Measurements from ENCODE around the gene MARCHF10.
"Not testable (repeated sequence)": the region's sequence is repeated elsewhere in the genome, so short reads cannot be mapped to it uniquely, and the experiment has no call there.

MARCHF10 gene
- 0.09 to 1.6 (median 0.19) reads per million in 3 donors for total RNA-seq

- no peak for DNase-seq
- Histone ChIP-seq H3K4me3 (ENCODE audit: insufficient read depth, low read depth, low read length, poor library complexity, severe bottlenecking) (no peak within 1 kb of the TSS), H3K9me3 (ENCODE audit: control insufficient read depth, low read length) (no peaks in the 10 kb centered on the region), H3K27me3 (replicated peaks; ENCODE audit: control insufficient read depth, insufficient read depth, low read length, poor library complexity, severe bottlenecking) (no peaks in the 10 kb centered on the region), H3K4me1 (ENCODE audit: control insufficient read depth, insufficient read depth, low read length, poor library complexity, severe bottlenecking) (no peaks in the 10 kb centered on the region), H3K36me3 (ENCODE audit: control insufficient read depth, insufficient read depth, low read length) (no peaks in the 10 kb centered on the region), H3K27ac (ENCODE audit: insufficient read depth, low read length, poor library complexity, severe bottlenecking) (no peak within 1 kb of the TSS)
Measured at GRCh38 chr17:62807812-62808575, at the start of gene MARCHF10. MARCHF10 (minus strand) TSS chr17:62808314; CDS start chr17:62801735, 6,579 bp downstream.

GRCh38 chr17:62857526-62857925 is 49.4 kb upstream of the MARCHF10 start:
- no peaks in the 10 kb centered on the region for H3K4me1 ChIP-seq (ENCODE audit: control insufficient read depth, insufficient read depth, low read length, poor library complexity, severe bottlenecking)
- H3K4me3 ChIP-seq (ENCODE audit: insufficient read depth, low read depth, low read length, poor library complexity, severe bottlenecking), result no peak overlapping the region
- no peak overlapping the region for H3K27ac ChIP-seq (ENCODE audit: insufficient read depth, low read length, poor library complexity, severe bottlenecking)
- no peak for DNase-seq
- no peaks in the 10 kb centered on the region for H3K9me3 ChIP-seq (ENCODE audit: control insufficient read depth, low read length)
- no peaks in the 10 kb centered on the region for H3K27me3 ChIP-seq (replicated peaks; ENCODE audit: control insufficient read depth, insufficient read depth, low read length, poor library complexity, severe bottlenecking)
- no peaks in the 10 kb centered on the region for H3K36me3 ChIP-seq (ENCODE audit: control insufficient read depth, insufficient read depth, low read length)

GRCh38 chr17:62856594-62856993 is 48.5 kb upstream of the MARCHF10 start:
- Histone ChIP-seq H3K4me1 (ENCODE audit: control insufficient read depth, insufficient read depth, low read length, poor library complexity, severe bottlenecking) (no peaks in the 10 kb centered on the region), H3K9me3 (ENCODE audit: control insufficient read depth, low read length) (no peaks in the 10 kb centered on the region), H3K36me3 (ENCODE audit: control insufficient read depth, insufficient read depth, low read length) (no peaks in the 10 kb centered on the region), H3K4me3 (ENCODE audit: insufficient read depth, low read depth, low read length, poor library complexity, severe bottlenecking) (no peak overlapping the region), H3K27me3 (replicated peaks; ENCODE audit: control insufficient read depth, insufficient read depth, low read length, poor library complexity, severe bottlenecking) (no peaks in the 10 kb centered on the region), H3K27ac (ENCODE audit: insufficient read depth, low read length, poor library complexity, severe bottlenecking) (no peak overlapping the region)
- DNase-seq, result no peak

GRCh38 chr17:62855156-62855555 is 47.0 kb upstream of the MARCHF10 start:
- no peak overlapping the region for H3K27ac ChIP-seq (ENCODE audit: insufficient read depth, low read length, poor library complexity, severe bottlenecking)
- no peak for DNase-seq
- H3K4me1 ChIP-seq (ENCODE audit: control insufficient read depth, insufficient read depth, low read length, poor library complexity, severe bottlenecking), result no peaks in the 10 kb centered on the region
- no peaks in the 10 kb centered on the region for H3K36me3 ChIP-seq (ENCODE audit: control insufficient read depth, insufficient read depth, low read length)
- H3K9me3 ChIP-seq (ENCODE audit: control insufficient read depth, low read length), result no peaks in the 10 kb centered on the region
- no peak overlapping the region for H3K4me3 ChIP-seq (ENCODE audit: insufficient read depth, low read depth, low read length, poor library complexity, severe bottlenecking)
- H3K27me3 ChIP-seq (replicated peaks; ENCODE audit: control insufficient read depth, insufficient read depth, low read length, poor library complexity, severe bottlenecking), result no peaks in the 10 kb centered on the region

GRCh38 chr17:62854098-62854680 is 46.1 kb upstream of the MARCHF10 start:
- no peaks in the 10 kb centered on the region for H3K36me3 ChIP-seq (ENCODE audit: control insufficient read depth, insufficient read depth, low read length)
- H3K4me1 ChIP-seq (ENCODE audit: control insufficient read depth, insufficient read depth, low read length, poor library complexity, severe bottlenecking), result no peaks in the 10 kb centered on the region
- H3K4me3 ChIP-seq (ENCODE audit: insufficient read depth, low read depth, low read length, poor library complexity, severe bottlenecking), result no peak overlapping the region
- no peak for DNase-seq
- H3K27ac ChIP-seq (ENCODE audit: insufficient read depth, low read length, poor library complexity, severe bottlenecking), result no peak overlapping the region
- H3K27me3 ChIP-seq (replicated peaks; ENCODE audit: control insufficient read depth, insufficient read depth, low read length, poor library complexity, severe bottlenecking), result no peaks in the 10 kb centered on the region
- H3K9me3 ChIP-seq (ENCODE audit: control insufficient read depth, low read length), result no peaks in the 10 kb centered on the region

GRCh38 chr17:62852195-62852594 is 44.1 kb upstream of the MARCHF10 start:
- no peak overlapping the region for H3K27ac ChIP-seq (ENCODE audit: insufficient read depth, low read length, poor library complexity, severe bottlenecking)

GRCh38 chr17:62849591-62850415 is 41.7 kb upstream of the MARCHF10 start:
- not testable (repeated sequence) for H3K36me3 ChIP-seq (ENCODE audit: control insufficient read depth, insufficient read depth, low read length); DNase-seq; H3K9me3 ChIP-seq (ENCODE audit: control insufficient read depth, low read length); H3K4me3 ChIP-seq (ENCODE audit: insufficient read depth, low read depth, low read length, poor library complexity, severe bottlenecking); H3K4me1 ChIP-seq (ENCODE audit: control insufficient read depth, insufficient read depth, low read length, poor library complexity, severe bottlenecking); H3K27ac ChIP-seq (ENCODE audit: insufficient read depth, low read length, poor library complexity, severe bottlenecking); H3K27me3 ChIP-seq (replicated peaks; ENCODE audit: control insufficient read depth, insufficient read depth, low read length, poor library complexity, severe bottlenecking)

More at GRCh38 chr17:62852195-62852594, 44.1 kb upstream of the MARCHF10 start:
- no peaks in the 10 kb centered on the region for H3K27me3 ChIP-seq (replicated peaks; ENCODE audit: control insufficient read depth, insufficient read depth, low read length, poor library complexity, severe bottlenecking)
- no peak for DNase-seq
- no peak overlapping the region for H3K4me3 ChIP-seq (ENCODE audit: insufficient read depth, low read depth, low read length, poor library complexity, severe bottlenecking)
- no peaks in the 10 kb centered on the region for H3K9me3 ChIP-seq (ENCODE audit: control insufficient read depth, low read length)
- no peaks in the 10 kb centered on the region for H3K36me3 ChIP-seq (ENCODE audit: control insufficient read depth, insufficient read depth, low read length)
- no peaks in the 10 kb centered on the region for H3K4me1 ChIP-seq (ENCODE audit: control insufficient read depth, insufficient read depth, low read length, poor library complexity, severe bottlenecking)

GRCh38 chr17:62848334-62848733 is 40.2 kb upstream of the MARCHF10 start:
- Histone ChIP-seq H3K27ac (ENCODE audit: insufficient read depth, low read length, poor library complexity, severe bottlenecking) (no peak overlapping the region), H3K36me3 (ENCODE audit: control insufficient read depth, insufficient read depth, low read length) (no peaks in the 10 kb centered on the region), H3K4me1 (ENCODE audit: control insufficient read depth, insufficient read depth, low read length, poor library complexity, severe bottlenecking) (no peaks in the 10 kb centered on the region), H3K4me3 (ENCODE audit: insufficient read depth, low read depth, low read length, poor library complexity, severe bottlenecking) (no peak overlapping the region), H3K27me3 (replicated peaks; ENCODE audit: control insufficient read depth, insufficient read depth, low read length, poor library complexity, severe bottlenecking) (no peaks in the 10 kb centered on the region), H3K9me3 (ENCODE audit: control insufficient read depth, low read length) (no peaks in the 10 kb centered on the region)
- no peak for DNase-seq

- Histone ChIP-seq H3K27me3 (replicated peaks; ENCODE audit: control insufficient read depth, insufficient read depth, low read length, poor library complexity, severe bottlenecking) (no peaks in the 10 kb centered on the region), H3K27ac (ENCODE audit: insufficient read depth, low read length, poor library complexity, severe bottlenecking) (no peak overlapping the region), H3K36me3 (ENCODE audit: control insufficient read depth, insufficient read depth, low read length) (no peaks in the 10 kb centered on the region), H3K9me3 (ENCODE audit: control insufficient read depth, low read length) (no peaks in the 10 kb centered on the region), H3K4me1 (ENCODE audit: control insufficient read depth, insufficient read depth, low read length, poor library complexity, severe bottlenecking) (no peaks in the 10 kb centered on the region), H3K4me3 (ENCODE audit: insufficient read depth, low read depth, low read length, poor library complexity, severe bottlenecking) (no peak overlapping the region)
- DNase-seq, result no peak
Measured at GRCh38 chr17:62847426-62847825, 39.3 kb upstream of the MARCHF10 start.

GRCh38 chr17:62840871-62841270 is 32.8 kb upstream of the MARCHF10 start:
- H3K4me1 ChIP-seq (ENCODE audit: control insufficient read depth, insufficient read depth, low read length, poor library complexity, severe bottlenecking), result no peaks in the 10 kb centered on the region
- H3K27me3 ChIP-seq (replicated peaks; ENCODE audit: control insufficient read depth, insufficient read depth, low read length, poor library complexity, severe bottlenecking), result no peaks in the 10 kb centered on the region
- no peaks in the 10 kb centered on the region for H3K36me3 ChIP-seq (ENCODE audit: control insufficient read depth, insufficient read depth, low read length)
- no peaks in the 10 kb centered on the region for H3K9me3 ChIP-seq (ENCODE audit: control insufficient read depth, low read length)
- no peak for DNase-seq
- no peak overlapping the region for H3K4me3 ChIP-seq (ENCODE audit: insufficient read depth, low read depth, low read length, poor library complexity, severe bottlenecking)
- H3K27ac ChIP-seq (ENCODE audit: insufficient read depth, low read length, poor library complexity, severe bottlenecking), result no peak overlapping the region

All from effector memory CD4-positive, alpha-beta T cell (primary cell).